GM18867 (cell line): ENCODE measurements around the gene SIPA1L3.
"Not testable (repeated sequence)": the region's sequence is repeated elsewhere in the genome, so short reads cannot be mapped to it uniquely, and the experiment has no call there.

Experiments used
- ATAC-seq: cut with Tn5 transposase; IDR thresholded peaks from one replicate; pipeline ENCODE4 v1.9.1; 2021; ENCODE audit warnings: mild to moderate bottlenecking, moderate library complexity; ENCODE audit not compliant: unreplicated experiment

Gene SIPA1L3, protein sequence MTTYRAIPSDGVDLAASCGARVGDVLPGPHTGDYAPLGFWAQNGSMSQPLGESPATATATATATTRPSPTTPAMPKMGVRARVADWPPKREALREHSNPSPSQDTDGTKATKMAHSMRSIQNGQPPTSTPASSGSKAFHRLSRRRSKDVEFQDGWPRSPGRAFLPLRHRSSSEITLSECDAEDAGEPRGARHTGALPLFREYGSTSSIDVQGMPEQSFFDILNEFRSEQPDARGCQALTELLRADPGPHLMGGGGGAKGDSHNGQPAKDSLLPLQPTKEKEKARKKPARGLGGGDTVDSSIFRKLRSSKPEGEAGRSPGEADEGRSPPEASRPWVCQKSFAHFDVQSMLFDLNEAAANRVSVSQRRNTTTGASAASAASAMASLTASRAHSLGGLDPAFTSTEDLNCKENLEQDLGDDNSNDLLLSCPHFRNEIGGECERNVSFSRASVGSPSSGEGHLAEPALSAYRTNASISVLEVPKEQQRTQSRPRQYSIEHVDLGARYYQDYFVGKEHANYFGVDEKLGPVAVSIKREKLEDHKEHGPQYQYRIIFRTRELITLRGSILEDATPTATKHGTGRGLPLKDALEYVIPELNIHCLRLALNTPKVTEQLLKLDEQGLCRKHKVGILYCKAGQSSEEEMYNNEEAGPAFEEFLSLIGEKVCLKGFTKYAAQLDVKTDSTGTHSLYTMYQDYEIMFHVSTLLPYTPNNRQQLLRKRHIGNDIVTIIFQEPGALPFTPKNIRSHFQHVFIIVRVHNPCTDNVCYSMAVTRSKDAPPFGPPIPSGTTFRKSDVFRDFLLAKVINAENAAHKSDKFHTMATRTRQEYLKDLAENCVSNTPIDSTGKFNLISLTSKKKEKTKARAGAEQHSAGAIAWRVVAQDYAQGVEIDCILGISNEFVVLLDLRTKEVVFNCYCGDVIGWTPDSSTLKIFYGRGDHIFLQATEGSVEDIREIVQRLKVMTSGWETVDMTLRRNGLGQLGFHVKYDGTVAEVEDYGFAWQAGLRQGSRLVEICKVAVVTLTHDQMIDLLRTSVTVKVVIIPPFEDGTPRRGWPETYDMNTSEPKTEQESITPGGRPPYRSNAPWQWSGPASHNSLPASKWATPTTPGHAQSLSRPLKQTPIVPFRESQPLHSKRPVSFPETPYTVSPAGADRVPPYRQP (N-terminal part only)

DNA sequence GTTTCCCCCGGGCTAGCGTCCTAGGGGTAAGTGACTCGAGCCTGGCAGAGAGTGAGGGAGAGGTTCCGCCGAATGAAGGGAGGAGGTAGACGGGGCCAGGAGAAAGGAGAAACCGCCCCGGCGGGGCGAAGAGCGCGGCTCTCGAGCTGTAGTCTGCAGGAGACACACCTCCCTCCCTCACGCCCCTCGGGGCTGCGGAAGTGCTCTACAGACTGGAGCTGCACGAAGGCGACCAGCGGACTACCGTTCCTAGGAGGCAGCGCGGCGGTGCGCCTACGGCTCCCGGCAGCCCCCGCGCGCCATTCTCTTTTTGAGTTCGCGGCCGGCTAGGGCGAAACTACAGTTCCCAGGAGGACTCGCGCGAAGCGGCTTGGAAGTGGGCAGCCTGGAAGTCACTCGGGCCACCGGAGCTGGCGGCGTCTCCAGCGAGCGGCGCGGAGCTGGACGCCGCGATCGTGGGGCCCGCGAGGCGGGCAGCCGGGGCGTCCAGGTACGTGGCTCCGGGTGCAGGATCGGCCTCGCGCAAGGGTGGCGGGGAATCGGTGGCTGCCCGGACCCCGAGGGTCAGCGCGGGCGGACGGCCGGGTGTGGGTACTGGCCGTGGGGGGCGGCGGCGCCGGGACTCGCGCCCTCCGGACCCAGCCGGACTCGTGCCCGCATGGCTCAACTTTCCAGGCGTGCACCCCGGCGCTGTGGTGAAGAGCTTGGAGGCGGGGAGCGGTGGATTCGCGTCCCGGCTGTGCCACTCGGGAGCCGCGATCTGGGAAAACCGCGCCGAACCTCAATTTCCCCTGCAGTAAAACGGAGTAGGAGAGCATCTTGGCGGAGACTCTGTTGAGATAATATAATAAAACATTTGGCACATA is at the start of gene SIPA1L3:
Gene SIPA1L3, plus strand, starts transcription at position 340 of the 866 bp plus-strand sequence. CDS start 174,358 bp downstream, outside the sequence.
- ATAC-seq: peak; percentile 84

DNA sequence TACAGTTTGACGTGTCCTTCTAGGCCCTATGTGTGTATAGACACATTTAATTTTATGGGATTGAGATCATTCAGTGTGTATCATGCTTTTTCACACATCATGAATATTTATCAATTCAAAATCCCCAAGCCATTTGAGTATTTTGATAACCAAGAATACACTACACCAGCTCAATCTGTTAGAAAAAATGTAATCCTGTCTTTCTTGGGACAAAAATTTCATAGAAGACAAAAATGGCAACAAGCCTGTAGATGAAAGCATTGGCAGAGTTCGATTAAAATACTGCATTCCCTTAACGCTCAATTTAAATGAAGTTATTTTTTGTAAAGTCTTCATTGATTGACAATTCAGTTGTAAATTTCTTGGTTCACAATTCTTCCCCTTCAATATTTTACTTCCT is 42.5 kb upstream of the SIPA1L3 start:
- ATAC-seq: no peak

DNA sequence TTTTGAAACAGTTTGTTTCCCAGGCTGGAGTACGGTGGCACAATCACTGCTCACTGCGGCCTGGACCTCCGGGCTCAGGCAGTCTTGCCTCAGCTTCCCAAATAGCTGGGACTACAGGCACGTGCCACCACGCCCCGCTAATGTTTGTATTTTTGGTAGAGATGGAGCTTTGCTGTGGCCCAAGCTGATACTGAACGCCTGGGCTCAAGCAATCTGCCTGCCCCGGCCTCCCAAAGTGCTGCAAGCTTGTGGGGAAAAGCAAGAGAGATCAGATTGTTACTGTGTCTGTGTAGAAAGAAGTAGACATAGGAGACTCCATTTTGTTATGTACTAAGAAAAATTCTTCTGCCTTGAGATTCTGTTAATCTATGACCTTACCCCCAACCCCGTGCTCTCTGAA is 41.1 kb upstream of the SIPA1L3 start:
- not testable (repeated sequence) for ATAC-seq

DNA sequence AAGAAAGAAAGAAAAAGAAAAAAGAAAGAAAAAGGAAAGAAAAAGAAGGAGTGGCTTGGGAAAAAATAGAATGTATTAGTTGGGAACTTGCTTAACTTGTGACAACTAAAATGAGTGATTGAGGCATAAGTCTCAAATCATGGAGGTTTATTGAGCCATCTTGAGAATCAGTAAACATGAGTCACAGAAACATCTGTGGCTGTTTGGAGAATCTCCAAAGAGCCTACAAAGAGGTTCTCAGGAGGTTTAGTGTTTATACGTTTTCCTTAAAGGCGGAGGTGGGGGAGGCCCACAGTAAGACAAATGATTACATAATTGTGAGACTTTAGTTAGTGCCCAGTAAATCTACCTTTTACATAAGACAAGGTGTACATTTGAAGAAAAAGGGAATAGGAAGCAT is 39.2 kb upstream of the SIPA1L3 start:
- ATAC-seq: no peak

DNA sequence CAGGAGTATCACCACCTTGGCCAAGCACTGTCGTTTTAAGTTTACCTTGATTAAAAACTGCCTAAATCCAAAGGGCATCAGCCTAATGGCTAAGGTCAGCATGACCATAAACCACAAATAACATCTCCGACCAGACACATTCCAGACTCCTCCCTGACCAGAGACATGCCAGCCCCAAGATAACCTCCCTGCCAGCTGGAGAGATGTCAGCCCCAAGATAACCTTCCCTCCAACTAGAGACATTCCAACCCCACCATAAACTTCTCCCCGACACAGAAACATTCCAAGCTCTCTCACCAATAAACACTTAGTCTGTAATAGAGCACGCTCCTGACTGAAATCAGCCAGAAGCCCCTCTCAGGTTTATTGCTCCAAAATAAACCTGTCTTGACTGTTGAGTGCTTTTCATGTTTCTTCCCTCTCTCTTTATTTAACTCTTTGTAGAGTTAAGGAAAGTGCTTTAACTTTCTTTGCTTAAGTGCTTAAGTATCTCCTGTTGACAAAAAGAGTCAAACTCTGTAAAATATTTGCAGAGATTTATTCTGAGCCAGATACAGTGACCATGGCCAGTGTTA is 37.2 kb upstream of the SIPA1L3 start:
- no peak for ATAC-seq

DNA sequence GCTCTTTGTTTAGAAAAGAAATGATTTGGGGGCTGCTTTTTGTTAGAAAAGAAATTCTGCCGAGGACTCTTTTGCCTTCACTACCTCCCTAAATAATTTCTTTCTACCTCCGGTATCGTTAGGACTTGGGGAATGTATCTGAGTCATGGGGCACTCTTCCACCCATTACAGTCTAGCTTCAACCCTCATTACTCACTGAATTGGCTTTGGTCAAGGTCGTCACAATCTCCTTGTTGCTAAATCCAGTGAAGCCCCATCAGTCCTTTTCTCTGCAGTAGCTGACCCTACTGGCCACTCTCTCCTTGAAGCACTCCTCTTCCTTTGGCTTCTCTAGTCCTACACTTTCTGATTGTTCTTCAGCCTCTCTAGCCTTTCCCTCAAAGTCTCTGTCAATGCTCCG is 34.6 kb upstream of the SIPA1L3 start:
- ATAC-seq: no peak

DNA sequence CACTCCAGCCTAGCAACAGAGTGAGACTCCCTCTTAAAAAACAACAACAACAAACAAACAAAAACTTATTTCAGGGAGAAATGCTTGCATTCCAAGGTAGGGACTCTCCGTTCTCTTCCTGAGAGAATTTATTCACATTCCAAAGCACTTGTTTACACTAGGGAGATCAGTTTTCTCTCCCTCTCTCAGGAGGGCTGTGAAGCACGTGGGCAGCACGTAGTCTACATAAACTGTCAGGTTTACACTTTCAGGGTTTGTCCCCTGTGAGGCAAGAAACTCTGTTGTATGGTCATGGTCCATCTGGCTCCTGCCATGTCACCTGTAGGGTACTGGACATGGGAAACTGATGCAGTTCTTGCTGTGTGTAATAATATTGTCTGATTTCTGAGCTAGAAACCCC is 32.2 kb upstream of the SIPA1L3 start:
- no peak for ATAC-seq

DNA sequence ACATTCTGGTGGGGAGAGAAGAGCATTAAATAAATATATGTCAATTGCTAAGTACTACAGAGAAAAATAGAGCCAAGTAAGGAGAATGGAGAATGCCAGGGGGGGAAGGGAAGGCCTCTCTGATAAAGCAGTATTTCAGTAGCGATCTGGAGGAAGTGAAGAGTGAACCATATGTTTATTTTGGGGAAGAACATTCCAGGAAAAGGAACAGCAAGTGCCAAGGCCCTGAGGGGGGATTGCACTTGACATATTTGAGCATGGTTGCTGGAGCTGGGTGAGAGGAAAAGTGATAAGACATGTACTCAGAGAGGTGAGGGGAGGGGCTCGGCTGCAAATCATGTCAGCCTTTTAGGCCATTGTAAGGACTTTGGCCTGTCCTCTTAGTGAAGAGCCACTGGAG is 31.0 kb upstream of the SIPA1L3 start:
- no peak for ATAC-seq

DNA sequence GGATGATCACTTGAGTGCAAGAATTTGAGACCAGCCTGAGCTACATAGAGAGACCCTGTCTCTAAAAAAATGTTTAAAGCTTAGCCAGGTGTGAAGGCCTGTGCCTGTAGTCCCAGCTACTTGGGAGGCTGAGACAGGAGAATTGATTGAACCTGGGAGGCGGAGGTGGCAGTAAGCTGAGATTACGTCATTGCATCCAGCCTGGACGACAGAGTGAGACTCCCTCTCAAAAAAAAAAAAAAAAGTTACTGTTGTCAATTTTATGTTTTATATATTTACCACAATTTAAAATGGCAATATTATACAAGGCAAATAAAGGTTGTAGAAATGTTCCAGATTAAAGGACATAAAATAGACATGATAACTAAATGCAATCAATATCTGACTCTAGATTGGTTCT is 29.9 kb upstream of the SIPA1L3 start:
- ATAC-seq: no peak

DNA sequence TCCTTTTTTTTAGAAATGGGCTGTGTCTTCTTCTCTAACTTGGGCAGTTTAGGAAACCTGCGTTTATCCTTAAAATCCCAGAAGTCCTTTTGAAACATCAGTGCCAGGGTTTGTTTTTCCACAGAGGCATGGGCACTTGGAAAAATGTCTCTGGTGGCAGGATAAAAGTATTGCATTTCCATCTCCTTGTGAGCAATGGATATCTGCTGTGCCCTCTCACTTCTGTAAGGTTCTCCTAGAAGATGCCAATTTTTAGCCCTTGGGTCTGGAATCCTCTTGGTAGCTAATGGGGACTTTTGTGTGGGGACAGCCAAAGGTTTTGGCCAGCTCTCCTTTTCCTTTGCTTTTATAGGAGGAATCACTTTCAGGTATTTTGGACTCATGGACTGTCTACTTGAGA is 21.6 kb upstream of the SIPA1L3 start:
- no peak for ATAC-seq

DNA sequence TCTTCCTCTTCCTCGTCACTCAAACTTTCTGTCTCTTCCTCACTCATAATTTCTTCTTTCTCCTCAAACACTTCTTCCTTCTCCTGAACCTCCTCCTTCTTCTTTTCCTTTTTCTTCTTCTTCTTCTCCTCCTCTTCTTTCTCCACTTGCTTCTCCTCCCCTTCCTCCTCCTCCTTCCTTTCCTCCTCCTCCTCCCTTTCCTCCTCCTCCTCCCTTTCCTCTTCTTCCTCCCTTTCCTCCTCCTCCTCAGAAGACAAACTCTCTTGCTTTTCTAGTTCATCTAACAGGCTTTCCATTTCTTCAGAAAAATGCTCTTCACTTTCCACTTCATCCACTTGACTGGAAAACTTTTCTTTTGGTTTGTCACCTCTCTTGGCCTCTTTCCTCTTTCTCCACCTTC is 20.4 kb upstream of the SIPA1L3 start:
- no peak for ATAC-seq

DNA sequence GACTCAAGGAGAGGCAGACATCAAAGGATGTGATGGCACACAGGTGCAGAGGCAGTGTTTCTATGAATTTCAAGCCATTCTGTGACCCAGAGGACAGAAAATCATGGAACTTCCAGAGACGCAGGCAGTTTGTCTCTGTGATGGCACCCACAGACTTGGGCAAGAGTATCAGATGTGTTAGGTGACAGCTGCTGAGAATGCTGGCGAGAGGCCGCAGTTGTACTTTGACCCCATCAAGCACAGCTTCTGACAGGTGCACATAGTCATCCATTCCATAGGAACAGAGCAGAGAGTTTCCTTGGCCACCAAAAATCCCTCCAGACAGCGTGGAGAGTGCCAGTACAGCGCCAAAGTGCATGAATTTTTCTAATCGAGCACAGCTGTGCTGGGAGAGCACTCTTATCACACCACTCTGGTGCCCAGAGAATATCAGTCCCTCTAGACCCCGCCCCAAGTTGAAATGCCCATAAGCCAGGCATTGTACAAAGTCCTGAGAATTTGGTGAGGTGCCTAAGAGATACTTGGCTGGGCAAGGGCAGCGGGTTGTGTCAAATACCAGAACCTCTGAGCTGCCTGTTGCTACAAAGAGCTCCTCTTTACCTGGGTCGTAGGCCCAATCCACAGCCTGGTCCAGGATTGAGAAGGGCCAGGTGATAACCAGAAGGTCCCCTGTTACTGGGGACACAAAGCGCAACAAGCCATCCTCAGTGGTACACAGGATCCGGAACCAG is 13.0 kb upstream of the SIPA1L3 start:
- no peak for ATAC-seq

DNA sequence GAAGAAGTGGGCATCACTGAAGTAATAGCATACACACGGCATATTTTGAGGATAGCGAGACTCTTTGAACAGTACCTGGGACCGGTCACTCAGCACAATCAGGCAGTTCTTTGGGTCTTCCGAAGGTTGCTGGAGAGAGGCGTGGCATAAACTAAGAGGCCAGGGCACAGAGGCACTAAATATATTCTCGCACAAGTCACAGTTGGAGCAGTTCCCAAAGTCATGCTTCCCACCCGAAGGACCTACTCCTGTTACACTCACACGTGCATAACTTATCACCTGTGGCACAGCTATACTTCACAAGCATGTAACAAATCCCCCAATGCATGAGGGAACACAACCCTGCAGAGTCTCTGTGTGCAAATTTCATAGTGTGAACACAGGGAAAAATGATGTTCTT is 10.8 kb upstream of the SIPA1L3 start:
- ATAC-seq: no peak

DNA sequence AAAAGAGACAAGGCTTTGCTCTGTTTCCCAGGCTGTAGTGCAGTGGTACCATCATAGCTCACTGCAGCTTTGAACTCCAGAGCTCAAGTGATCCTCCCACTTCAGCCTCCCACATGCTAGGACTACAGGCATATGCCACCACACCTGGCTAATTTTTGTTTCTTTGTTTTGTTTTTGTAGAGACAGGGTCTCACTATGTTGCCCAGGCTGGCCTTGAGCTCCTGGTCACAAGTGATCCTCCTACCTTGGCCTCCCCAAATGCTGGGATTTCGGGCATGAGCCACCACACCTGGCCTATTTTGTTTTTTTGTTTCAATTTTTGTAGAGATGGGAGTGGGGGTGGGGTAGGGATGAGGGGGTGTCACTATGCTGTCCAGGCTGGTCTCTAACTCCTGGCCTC is 7.6 kb upstream of the SIPA1L3 start:
- ATAC-seq: no peak

DNA sequence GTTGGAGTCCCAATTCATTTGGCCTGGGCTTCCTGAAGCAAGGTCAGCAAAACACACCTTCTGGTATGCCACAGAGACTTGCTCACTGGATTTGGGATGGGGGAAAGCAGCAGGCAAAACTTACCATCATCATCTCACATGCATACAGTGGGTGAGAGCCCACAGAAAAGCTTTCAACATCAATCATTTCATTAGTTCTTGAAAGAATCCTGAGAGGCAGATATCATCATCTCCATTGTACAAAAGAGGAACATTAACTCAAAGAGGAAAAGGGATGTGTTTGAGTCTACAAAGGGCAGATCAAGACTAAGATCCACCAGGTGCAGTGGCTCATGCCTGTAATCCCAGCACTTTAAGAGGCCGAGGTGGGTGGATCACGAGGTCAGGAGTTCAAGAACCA is 7.0 kb upstream of the SIPA1L3 start:
- no peak for ATAC-seq

DNA sequence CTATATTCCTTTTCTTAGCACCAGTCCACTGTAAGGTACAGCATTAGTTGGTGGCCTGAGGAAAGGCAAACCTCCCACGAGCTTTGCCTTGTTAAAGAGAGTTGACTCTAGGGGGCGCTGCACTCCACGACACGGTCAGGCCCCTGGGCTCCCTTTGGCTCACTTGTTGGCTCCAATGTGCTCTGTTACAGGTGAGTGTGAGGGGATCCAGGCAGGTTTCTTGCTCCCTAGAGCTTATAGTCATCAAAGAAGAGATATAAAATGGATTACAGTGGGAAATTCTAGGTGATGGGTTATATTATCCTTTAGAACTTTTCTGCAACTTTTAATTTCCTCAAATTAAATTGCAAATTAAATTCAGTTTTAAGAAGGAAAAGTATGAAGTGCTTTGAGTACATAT is 4.3 kb upstream of the SIPA1L3 start:
- peak; percentile 32 for ATAC-seq

DNA sequence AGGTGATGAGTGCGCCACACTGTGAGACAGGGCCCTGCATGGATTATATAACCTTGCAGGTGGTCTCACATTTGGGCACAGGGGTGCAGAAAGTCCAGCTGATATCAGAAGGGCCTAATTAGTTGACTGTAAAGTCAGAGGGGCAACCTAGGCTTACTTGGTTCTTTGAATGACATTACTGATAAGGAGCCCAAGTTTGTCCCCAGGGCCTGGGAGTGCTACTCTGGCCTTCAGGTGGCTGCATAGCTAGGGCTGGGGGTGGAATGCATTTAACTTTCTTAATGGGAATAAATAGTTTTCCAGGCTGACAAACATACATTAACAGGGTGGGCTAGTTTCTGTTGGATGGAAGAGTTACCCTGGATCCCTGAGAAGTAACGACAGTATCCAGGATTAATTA is 3.9 kb upstream of the SIPA1L3 start:
- no peak for ATAC-seq

DNA sequence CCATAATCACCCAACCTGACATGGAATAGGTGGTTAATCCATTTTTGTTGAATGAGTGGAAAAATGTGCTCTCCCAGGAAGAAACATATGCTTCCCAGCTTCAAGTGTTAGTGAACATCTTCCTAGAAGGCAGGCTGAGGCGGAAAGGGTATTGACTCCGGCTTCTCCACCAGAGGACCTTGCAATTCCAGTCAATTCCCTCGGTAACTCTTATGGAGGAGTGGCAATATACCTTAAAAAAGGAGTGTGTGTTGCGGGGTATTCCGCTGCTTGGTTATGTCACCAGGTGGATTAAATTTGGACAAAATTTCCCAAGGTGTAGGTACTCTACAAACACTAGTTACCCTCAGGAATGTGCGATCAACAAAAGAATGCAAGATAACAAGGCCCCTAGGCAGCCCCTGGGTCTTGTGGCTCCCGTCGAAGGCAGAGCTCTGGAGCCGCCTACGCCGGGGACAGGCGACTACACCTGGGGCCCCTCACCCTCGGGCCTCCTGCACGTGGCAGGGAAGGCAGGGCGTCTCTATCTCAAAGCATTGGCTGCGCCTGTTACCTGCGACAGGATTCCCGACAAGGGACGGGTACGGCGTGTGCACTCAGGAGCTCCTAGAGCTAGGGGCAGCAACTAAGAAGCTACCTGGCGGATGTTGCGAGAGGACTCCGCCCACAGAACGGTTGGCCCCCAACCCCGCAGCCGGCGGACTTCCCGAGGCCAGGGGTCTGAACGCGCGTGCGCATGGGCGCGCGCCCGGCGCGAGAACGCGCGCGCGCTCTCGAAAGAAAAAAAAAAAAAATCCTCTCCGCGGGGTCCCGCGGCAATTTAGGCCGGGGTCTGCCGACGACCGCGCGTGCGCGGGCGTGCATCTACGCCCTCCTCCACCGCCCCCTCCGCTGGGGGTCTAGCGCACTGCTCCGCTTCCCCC is 801 bp upstream of the SIPA1L3 start, which contains the start of gene WDR87:
Gene WDR87, minus strand, starts transcription at position 649 of the 923 bp plus-strand sequence. CDS start 8,355 bp downstream, outside the sequence.
- peak; percentile 19 for ATAC-seq
